ENCODE results near the gene CYP1B1. TPM values are rescaled to one million over a fixed set of nuclear protein-coding genes. Genes with fewer than 3 reads are reported as not detected.
A peak's percentile ranks its signal among the peaks of the same experiment; 100 is the strongest.

CYP1B1 gene
- total RNA-seq, 2 donors from 2014 or later = 19.4 to 289 TPM

DNA sequence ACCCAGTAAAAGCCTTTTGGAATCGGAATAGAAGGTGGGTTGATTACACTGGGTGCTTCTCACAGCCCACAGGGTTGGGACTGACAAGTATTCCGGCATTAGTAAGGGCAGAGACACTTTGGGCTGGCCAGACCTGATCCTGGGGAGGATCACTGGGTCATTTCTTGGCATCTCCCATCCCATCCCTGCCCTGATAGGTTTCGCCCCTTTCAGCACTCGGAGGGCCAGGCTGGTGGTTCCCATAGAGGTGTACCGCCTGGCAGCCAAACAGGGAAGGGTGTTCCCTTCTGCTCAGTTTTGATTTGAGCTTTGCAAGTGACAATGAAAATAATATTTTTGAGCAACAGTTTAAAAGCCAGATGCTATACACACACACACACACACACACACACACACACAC is 37.3 kb downstream of the CYP1B1 start:
- 55% methylated on average over 5 of the region's 5 CpGs for WGBS
- H3K4me3 ChIP-seq = no peak overlapping the region
- no peak for TF ChIP-seq POLR2A (IDR thresholded peaks at IDR 0.05)
- TF ChIP-seq, protein P1, sequence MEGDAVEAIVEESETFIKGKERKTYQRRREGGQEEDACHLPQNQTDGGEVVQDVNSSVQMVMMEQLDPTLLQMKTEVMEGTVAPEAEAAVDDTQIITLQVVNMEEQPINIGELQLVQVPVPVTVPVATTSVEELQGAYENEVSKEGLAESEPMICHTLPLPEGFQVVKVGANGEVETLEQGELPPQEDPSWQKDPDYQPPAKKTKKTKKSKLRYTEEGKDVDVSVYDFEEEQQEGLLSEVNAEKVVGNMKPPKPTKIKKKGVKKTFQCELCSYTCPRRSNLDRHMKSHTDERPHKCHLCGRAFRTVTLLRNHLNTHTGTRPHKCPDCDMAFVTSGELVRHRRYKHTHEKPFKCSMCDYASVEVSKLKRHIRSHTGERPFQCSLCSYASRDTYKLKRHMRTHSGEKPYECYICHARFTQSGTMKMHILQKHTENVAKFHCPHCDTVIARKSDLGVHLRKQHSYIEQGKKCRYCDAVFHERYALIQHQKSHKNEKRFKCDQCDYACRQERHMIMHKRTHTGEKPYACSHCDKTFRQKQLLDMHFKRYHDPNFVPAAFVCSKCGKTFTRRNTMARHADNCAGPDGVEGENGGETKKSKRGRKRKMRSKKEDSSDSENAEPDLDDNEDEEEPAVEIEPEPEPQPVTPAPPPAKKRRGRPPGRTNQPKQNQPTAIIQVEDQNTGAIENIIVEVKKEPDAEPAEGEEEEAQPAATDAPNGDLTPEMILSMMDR (IDR thresholded peaks at IDR 0.05) = no peak
- TF ChIP-seq POLR2AphosphoS5 (IDR thresholded peaks at IDR 0.05) = no peak
- intact Hi-C loops (cut with DNase I) = loop anchor here (5.0 kb wide), 1 partner anchor 39 kb away; the partner anchor contains the start of gene CYP1B1
- DNase-seq (ENCODE audit: low spot score) = no peak
- H3K4me1 ChIP-seq (replicated peaks) = no peaks in the 10 kb centered on the region
- peak overlapping the region; percentile 61 to 65 for H3K27ac ChIP-seq
- no peaks in the 10 kb centered on the region for H3K9me3 ChIP-seq
- no peaks in the 10 kb centered on the region for H3K36me3 ChIP-seq
- no peaks in the 10 kb centered on the region for H3K27me3 ChIP-seq (replicated peaks; ENCODE audit: insufficient read depth)

DNA sequence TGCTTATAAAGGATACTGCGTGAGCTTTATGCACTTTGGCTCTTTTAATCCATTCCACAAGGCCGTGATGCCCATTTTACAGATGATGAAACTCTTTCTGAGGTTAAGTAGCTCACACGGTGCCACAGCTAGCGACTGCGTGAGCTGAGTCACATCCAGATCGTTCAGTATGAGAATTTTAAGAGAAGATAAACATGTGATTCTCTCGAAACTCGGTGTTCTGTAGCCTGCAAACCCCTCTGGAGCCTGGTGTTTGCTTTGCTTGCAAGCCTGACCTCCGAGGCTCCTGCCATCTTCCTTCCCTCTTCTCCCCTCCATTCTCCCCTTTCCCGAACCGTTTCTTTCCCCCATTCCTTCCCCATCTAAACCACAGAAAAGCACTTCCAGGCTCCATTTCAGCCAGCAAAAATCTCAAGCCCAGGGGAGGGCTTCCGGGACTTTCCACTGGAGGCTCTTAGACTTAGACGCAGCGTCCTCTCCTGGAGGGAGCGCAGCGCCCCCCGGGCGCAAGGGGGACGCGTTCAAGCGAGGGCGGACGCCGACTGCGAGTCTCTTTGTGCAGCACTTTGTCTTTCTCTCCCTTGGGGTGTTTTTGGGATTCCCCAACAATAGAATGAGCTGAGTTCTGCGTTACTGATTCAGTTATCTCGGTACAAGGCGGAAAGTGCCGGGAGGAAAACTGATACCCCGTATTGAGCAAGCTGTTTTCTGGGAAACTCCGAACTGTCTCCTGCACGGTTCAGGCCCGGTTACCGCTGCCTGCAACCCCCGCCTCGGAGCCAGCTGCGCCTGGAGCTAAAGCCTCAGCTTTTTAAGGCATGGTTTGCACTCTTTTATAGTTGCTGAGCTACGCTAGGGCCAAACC is 38.0 kb downstream of the CYP1B1 start:
- Histone ChIP-seq H3K4me3 (peak overlapping the region in 1 of 2 donors; percentile 8), H3K4me1 (replicated peaks) (no peaks in the 10 kb centered on the region), H3K27ac (peak overlapping the region; percentile 61 to 65), H3K9me3 (no peaks in the 10 kb centered on the region), H3K27me3 (replicated peaks; ENCODE audit: insufficient read depth) (no peaks in the 10 kb centered on the region), H3K36me3 (no peaks in the 10 kb centered on the region)
- WGBS = 25% methylated on average over 38 of the region's 38 CpGs
- intact Hi-C loops (cut with DNase I) = loop anchor here (5.0 kb wide), 1 partner anchor 39 kb away; the partner anchor contains the start of gene CYP1B1
- TF ChIP-seq POLR2A (IDR thresholded peaks at IDR 0.05) = no peak
- TF ChIP-seq, protein P1 (IDR thresholded peaks at IDR 0.05) = peak in 3 of 4 experiments; percentile 13 to 33 (median 23)
- peak; percentile 14 for DNase-seq (ENCODE audit: low spot score)

DNA sequence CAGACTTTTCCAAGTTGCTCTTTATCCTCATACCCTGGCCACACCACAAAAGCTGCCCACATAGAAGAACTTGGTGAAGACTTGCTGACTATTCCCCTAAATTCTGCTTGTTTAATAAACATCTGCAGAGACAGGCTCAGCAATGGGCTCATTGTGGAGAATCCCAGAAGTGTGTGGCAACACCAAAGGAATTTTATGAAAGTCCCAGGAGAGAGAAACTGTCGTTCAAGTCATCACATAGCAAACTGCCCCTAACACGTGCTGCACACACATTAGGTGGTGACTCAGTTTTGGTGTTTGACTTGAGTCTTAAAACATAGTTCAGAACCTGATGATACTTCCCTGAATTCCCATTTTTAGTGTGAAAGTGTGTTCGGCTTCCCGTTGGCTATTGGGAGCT is 38.6 kb downstream of the CYP1B1 start:
- TF ChIP-seq POLR2A (IDR thresholded peaks at IDR 0.05) (no peak), POLR2AphosphoS5 (IDR thresholded peaks at IDR 0.05) (no peak)
- TF ChIP-seq, protein P1 (IDR thresholded peaks at IDR 0.05) = no peak
- intact Hi-C loops (cut with DNase I) = loop anchor here (5.0 kb wide), 1 partner anchor 40 kb away; the partner anchor contains the start of gene CYP1B1
- DNase-seq (ENCODE audit: low spot score) = no peak
- Histone ChIP-seq H3K4me1 (replicated peaks) (no peaks in the 10 kb centered on the region), H3K27me3 (replicated peaks; ENCODE audit: insufficient read depth) (no peaks in the 10 kb centered on the region), H3K9me3 (no peaks in the 10 kb centered on the region), H3K4me3 (no peak overlapping the region), H3K27ac (peak overlapping the region; percentile 61 to 65), H3K36me3 (no peaks in the 10 kb centered on the region)
- WGBS = 85% methylated on average over 4 of the region's 4 CpGs

DNA sequence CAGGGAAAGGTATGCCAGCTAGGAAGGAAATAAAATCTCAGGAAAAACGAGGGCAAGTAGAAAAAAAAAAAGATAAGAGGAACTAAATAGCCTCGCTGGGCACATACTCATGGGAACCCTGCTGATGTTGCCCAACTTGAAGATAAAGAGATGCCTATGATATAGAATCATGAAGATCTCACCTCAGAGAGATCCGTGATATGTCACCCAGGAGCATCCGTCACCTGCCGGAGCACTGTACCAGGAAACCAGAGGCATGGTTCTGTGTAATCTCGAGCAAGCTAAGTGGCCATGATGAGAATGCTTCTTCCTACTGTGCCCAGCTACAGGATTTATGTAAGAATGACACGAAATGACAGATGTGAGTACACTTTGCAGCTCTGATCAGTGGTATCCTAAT is 40.0 kb downstream of the CYP1B1 start:
- H3K4me1 ChIP-seq (replicated peaks) = no peaks in the 10 kb centered on the region
- TF ChIP-seq POLR2AphosphoS5 (IDR thresholded peaks at IDR 0.05) = no peak
- TF ChIP-seq, protein P1 (IDR thresholded peaks at IDR 0.05) = no peak
- no peak for TF ChIP-seq POLR2A (IDR thresholded peaks at IDR 0.05)
- WGBS = 87% methylated on average over 7 of the region's 7 CpGs
- no peaks in the 10 kb centered on the region for H3K36me3 ChIP-seq
- DNase-seq (ENCODE audit: low spot score) = no peak
- intact Hi-C loops (cut with DNase I) = loop anchor here (5.0 kb wide), 1 partner anchor 41 kb away; the partner anchor contains the start of gene CYP1B1
- H3K27me3 ChIP-seq (replicated peaks; ENCODE audit: insufficient read depth) = no peaks in the 10 kb centered on the region
- H3K4me3 ChIP-seq = no peak overlapping the region
- peak overlapping the region in 1 of 2 donors; percentile 13 for H3K27ac ChIP-seq
- H3K9me3 ChIP-seq = no peaks in the 10 kb centered on the region

Measured in prostate gland (tissue), 2 donors.